Muscle of back (tissue), 10 donors: ENCODE measurements around the gene PIK3CA. TPM values are rescaled to one million over a fixed set of nuclear protein-coding genes. Genes with fewer than 3 reads are reported as not detected.

Experiments
- polyA plus RNA-seq, 10 donors: library from polyadenylated mRNA; unstranded; fragments of 120-200 nt; gene quantifications; one replicate each; pipeline ENCODE4 v1.2.1, GENCODE V29; 2013; ENCODE audit not compliant: insufficient read length in 10 of 10

Gene PIK3CA
- polyA plus RNA-seq, 10 donors, result 20.1 to 30.0 (median 24.2) TPM

Other genes starting within 250 kb of the PIK3CA start
- 1 to 10 TPM; 5.1 to 7.0 (median 6.3) TPM for gene ZMAT3, start 76.5 kb upstream of the PIK3CA start, polyA plus RNA-seq
- 1 to 10 TPM; 2.1 to 8.4 (median 3.9) TPM for gene KCNMB3, start 102.8 kb downstream of the PIK3CA start, polyA plus RNA-seq
- 10 to 100 TPM; 33.1 to 45.9 (median 39.2) TPM for gene ZNF639, start 174.7 kb downstream of the PIK3CA start, polyA plus RNA-seq
- 10 to 100 TPM; 35.9 to 63.6 (median 42.0) TPM for gene MFN1, start 199.4 kb downstream of the PIK3CA start, polyA plus RNA-seq